Thymus (tissue), 11 donors: Measurements from ENCODE around the gene VEPH1. TPM values are rescaled to one million over a fixed set of nuclear protein-coding genes. Genes with fewer than 3 reads are reported as not detected.

Experiments used
- DNase-seq, 9 donors: peaks; one replicate each; pipeline ENCODE4 v3.0.0-alpha.2; 2013; ENCODE audit warnings: low spot score in 9 of 9, low read depth in 6 of 9, missing footprints in 1 of 9
- H3K27ac ChIP-seq, 2 donors: one replicate each; pipeline ENCODE4 v1.5.1; 2013; ENCODE audit warnings: control low read depth in 1 of 2, low read depth in 1 of 2, low read length in 1 of 2, mild to moderate bottlenecking in 1 of 2, moderate library complexity in 1 of 2
- H3K27me3 ChIP-seq, 2 donors: one replicate each; pipeline ENCODE4 v1.5.1; 2013; ENCODE audit warnings: low read length in 1 of 2; ENCODE audit not compliant: control insufficient read depth in 2 of 2, insufficient read depth in 1 of 2
- H3K36me3 ChIP-seq, 2 donors: one replicate each; pipeline ENCODE4 v1.5.1; 2013; ENCODE audit warnings: low read length in 1 of 2, mild to moderate bottlenecking in 1 of 2, moderate library complexity in 1 of 2; ENCODE audit not compliant: control insufficient read depth in 2 of 2, insufficient read depth in 2 of 2
- H3K4me1 ChIP-seq, 2 donors: one replicate each; pipeline ENCODE4 v1.5.1; 2013; ENCODE audit warnings: low read length in 2 of 2; ENCODE audit not compliant: control insufficient read depth in 2 of 2, insufficient read depth in 2 of 2
- H3K4me3 ChIP-seq, 2 donors: one replicate each; pipeline ENCODE4 v1.5.1; 2013; ENCODE audit warnings: low read length in 2 of 2, control low read depth in 1 of 2, mild to moderate bottlenecking in 1 of 2
- H3K9me3 ChIP-seq, 2 donors: one replicate each; pipeline ENCODE4 v1.5.1; 2013; ENCODE audit warnings: low read length in 1 of 2, mild to moderate bottlenecking in 1 of 2; ENCODE audit not compliant: control insufficient read depth in 2 of 2, insufficient read depth in 1 of 2
- WGBS: extraction: QIAGEN DNeasy Blood & Tissue Kit; methylation state at CpG from one replicate; pipeline ENCODE4 v1.1.7; 2013; 5-methylcytosine and 5-hydroxymethylcytosine counted together
- polyA plus RNA-seq: library from polyadenylated mRNA; stranded (reverse); fragments of 200-250 nt; gene quantifications from one replicate; pipeline ENCODE4 v1.2.3, GENCODE V29; 2013
- total RNA-seq: library from RNA; stranded (reverse); fragments of 120-200 nt; gene quantifications from one replicate; pipeline ENCODE4 v1.2.4, GENCODE V29; 2013
- donor health status: healthy.

Gene VEPH1
- total and polyA plus RNA-seq, 2 donors = 0.19 to 1.5 TPM

DNA sequence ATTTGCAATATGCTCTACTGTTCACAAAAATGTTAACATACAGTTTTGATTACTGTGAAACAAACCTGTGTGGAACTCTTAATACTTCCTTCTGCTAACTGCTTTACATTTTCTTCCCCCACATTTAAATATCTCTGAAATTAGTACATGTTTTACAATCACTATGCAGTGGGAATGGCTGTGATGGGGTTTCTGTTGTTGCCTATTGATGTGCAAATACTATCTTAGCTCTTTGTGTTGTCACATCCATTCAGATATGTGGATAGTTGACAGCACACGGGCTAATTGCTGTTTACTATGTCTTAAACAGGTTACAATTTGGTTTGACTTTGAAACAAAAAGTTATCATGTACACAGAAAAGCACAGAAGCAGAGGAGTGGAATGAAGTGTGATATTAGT is 247.4 kb downstream of the VEPH1 start:
- no peaks in the 10 kb centered on the region for H3K27me3 ChIP-seq
- H3K27ac ChIP-seq = no peak overlapping the region
- WGBS = 89% methylated on average over 1 of the region's 1 CpG
- no peak for DNase-seq
- no peak overlapping the region for H3K4me3 ChIP-seq
- H3K4me1 ChIP-seq = no peaks in the 10 kb centered on the region
- no peaks in the 10 kb centered on the region for H3K36me3 ChIP-seq
- H3K9me3 ChIP-seq = no peaks in the 10 kb centered on the region

DNA sequence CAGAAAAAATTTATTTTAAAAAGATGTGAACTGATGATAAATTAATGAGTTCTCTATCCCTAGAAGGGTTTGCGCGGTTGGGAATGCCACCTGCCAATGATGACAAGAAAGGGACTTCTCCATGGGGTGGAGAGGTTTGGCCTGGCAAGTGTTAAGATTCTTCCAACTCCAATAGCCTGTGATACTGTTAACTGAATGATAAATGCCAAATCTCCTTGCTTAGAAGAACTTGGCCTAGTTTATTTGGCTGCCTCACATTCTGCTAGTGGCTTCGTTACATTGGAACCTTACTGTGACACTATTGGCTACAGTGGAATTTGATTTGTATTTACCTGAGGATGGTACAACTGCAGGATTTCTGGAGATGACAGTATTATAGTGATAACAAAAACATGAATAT is 251.5 kb downstream of the VEPH1 start:
- Histone ChIP-seq H3K36me3 (no peaks in the 10 kb centered on the region), H3K27ac (no peak overlapping the region), H3K4me3 (no peak overlapping the region), H3K4me1 (no peaks in the 10 kb centered on the region), H3K9me3 (no peaks in the 10 kb centered on the region), H3K27me3 (no peaks in the 10 kb centered on the region)
- 82% methylated on average over 3 of the region's 3 CpGs for WGBS
- no peak for DNase-seq

DNA sequence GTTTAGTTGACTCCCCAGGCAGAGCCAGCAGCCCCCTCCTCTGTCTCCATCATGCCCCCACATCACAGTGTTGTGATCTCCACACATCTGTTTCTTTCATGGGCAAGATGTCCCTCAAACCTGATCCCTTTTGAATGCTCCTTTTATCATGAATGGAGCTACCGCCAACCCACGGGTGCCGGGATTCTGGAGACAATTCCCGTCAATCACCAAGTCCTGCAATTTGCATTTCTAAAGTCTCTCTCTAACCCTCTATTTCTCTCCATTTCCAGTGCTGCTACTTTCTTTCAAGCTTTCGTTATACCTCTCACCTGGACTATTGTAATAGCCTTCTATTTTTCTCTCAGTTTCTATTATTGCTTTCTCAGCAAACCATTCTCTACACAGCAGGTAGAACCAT is 253.6 kb downstream of the VEPH1 start:
- WGBS = 87% methylated on average over 5 of the region's 5 CpGs
- H3K27ac ChIP-seq = no peak overlapping the region

DNA sequence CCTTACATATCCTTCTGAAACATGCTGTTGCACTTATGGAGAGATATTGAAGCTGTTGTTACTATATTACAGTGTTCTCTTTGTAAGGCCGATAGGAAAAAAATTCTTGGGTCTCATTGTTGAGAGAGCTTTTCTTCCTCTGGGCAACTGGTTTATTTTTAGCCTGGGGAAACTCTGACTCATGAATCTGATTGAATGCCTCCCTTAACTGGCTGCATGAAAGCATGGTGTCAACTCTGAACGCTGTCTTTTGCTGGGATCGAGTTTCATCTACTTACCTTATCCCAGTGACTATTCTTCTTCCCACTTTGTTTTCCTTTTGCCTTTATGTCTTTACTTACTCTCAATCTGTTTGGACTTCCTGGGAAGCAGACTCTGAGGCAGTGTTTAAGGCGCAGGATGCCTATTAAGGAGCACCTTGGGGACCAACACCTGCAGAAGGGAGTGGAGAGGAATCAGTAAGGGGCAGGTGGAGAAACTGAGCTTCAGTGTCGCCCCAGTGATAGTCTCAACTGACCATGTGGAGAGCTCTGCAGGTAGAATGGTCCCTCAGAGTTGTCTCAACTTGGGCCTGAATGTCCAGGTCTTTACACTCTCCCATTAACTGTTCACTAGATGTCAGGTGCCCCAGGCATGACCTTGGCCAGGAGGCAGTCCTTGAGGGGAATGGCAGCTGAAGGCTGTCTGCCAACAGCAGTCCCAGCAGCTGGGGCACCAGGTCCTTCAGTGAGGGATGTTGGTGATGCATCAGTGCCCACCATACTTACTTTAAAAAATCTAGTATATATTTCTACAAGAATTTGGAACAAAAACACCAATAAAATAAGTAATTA is 254.4 kb downstream of the VEPH1 start:
- no peak overlapping the region for H3K4me3 ChIP-seq
- peak in 1 of 9 donors; percentile 5 for DNase-seq
- 76% methylated on average over 5 of the region's 5 CpGs for WGBS
- H3K36me3 ChIP-seq = no peaks in the 10 kb centered on the region
- no peaks in the 10 kb centered on the region for H3K4me1 ChIP-seq
- no peaks in the 10 kb centered on the region for H3K9me3 ChIP-seq
- no peak overlapping the region for H3K27ac ChIP-seq
- no peaks in the 10 kb centered on the region for H3K27me3 ChIP-seq

More for the DNA sequence above, 253.6 kb downstream of the VEPH1 start:
- Histone ChIP-seq H3K9me3 (no peaks in the 10 kb centered on the region), H3K4me1 (no peaks in the 10 kb centered on the region), H3K4me3 (no peak overlapping the region), H3K36me3 (no peaks in the 10 kb centered on the region), H3K27me3 (no peaks in the 10 kb centered on the region)
- no peak for DNase-seq

DNA sequence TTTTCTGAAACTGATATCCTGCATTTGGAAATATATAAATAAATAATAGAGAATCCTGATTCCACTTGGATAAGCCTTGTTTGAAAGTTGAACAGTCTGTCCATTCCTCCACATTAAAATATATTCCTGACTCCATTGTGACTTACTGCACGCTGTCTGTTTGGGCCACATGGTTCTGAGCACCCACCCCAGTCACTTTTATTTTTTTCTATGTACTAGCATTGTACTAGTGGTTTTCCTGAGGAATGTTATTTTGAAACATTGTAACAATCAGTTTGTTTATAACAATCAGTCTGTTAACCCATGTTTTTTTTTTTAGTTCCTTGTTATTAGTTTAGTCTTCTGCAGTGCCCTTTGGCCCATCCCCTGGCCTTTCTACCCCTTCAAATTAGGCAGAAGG is 255.8 kb downstream of the VEPH1 start:
- WGBS = 98% methylated on average over 1 of the region's 1 CpG
- no peak for DNase-seq
- Histone ChIP-seq H3K27me3 (no peaks in the 10 kb centered on the region), H3K36me3 (no peaks in the 10 kb centered on the region), H3K4me3 (no peak overlapping the region), H3K27ac (no peak overlapping the region), H3K9me3 (no peaks in the 10 kb centered on the region), H3K4me1 (no peaks in the 10 kb centered on the region)

DNA sequence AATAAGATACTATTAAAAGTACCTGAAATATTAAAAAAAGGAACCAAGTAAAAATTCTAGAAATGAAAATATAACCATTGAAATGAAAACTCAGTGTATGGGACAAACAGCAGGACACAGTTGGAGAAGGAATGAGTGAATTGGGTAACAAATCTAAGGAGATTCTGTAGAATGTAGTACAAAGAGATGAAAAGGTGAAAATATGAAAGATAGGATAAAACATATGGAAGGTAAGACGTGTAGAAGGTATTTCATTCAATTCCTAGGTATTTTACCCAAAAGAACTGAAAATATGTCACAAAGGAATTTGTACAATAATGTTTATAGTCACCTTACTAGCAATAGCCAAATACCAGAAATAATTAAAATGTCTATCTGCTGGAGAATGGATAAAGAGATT is 260.4 kb downstream of the VEPH1 start:
- H3K27me3 ChIP-seq = no peaks in the 10 kb centered on the region
- H3K27ac ChIP-seq = no peak overlapping the region
- WGBS = 94% methylated on average over 1 of the region's 1 CpG
- H3K9me3 ChIP-seq = no peaks in the 10 kb centered on the region
- no peak overlapping the region for H3K4me3 ChIP-seq
- no peaks in the 10 kb centered on the region for H3K36me3 ChIP-seq
- no peaks in the 10 kb centered on the region for H3K4me1 ChIP-seq
- no peak for DNase-seq

DNA sequence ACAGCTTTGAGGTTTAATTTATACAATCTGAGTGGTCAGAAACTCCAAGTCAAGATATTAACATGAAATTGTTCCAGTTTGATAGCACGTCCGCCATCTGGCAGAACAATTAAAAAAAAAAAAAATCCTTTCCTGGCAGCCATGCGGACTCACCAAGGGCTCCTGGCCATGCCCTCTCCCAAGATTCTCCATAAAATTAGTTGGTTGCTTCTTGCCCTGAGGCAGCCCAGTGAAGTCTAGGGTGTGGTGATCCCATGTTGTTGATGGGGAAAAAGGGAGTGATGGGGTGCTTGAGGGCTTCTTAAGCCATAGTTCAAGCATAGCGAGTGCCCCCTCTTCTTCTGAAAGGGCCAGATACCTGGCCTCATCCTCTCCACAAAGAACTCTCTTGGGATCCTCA is 261.6 kb downstream of the VEPH1 start:
- no peaks in the 10 kb centered on the region for H3K4me1 ChIP-seq
- H3K4me3 ChIP-seq = no peak overlapping the region
- H3K27me3 ChIP-seq = no peaks in the 10 kb centered on the region
- no peaks in the 10 kb centered on the region for H3K36me3 ChIP-seq
- no peaks in the 10 kb centered on the region for H3K9me3 ChIP-seq
- 87% methylated on average over 4 of the region's 4 CpGs for WGBS
- no peak overlapping the region for H3K27ac ChIP-seq
- DNase-seq = no peak

DNA sequence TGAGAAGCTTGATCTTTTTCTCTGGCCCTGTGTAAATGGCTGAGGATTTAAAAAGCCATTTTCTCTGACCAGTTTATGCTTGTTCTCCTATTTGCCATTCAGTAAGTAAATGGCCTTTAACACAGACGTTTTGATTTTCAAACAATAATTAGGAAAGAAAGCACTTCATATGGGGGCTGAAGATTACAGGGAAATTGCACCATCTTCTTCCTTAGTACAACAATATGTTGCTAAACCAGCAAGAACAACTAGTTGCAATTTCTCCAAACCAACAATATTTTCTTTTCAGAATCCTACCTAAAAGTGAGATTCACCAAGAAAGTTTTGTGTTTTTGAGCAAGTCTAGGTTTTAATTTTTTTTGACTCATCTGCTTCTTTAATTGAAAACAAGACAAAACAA is 262.8 kb downstream of the VEPH1 start:
- no peaks in the 10 kb centered on the region for H3K4me1 ChIP-seq
- no peak overlapping the region for H3K27ac ChIP-seq
- H3K4me3 ChIP-seq = no peak overlapping the region
- H3K9me3 ChIP-seq = no peaks in the 10 kb centered on the region
- no peak for DNase-seq
- H3K27me3 ChIP-seq = no peaks in the 10 kb centered on the region
- WGBS = 88% methylated on average over 1 of the region's 1 CpG
- H3K36me3 ChIP-seq = no peaks in the 10 kb centered on the region

DNA sequence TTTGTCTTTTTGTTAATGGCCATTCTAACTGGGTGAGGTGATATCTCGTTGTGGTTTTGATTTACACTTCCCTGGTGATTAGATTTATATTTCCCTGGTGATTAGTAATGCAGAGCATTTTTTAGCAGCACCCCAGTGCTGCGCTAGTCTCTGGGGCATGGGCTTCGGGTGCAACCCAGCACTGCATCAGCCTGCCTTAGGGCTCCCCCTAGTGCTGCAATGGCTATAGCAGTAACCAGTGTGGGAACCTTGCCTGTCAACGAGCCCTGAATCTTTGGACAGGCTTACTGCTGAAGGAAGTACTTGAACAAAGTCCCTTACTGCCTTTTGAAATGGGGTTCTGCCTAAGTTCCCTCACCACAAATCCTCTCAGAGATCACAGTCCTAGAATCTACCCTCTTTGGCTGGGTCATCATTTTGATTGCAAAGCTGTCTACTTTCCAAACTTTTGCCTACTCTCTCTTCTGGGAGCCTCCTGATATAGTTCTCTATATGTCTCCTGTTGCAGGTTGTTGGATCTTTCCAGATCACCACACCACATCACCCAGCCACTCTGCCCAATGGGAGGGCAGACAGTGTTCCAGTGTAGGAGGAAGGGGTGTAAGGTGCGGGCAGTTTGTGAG is 264.0 kb downstream of the VEPH1 start:
- Histone ChIP-seq H3K4me3 (no peak overlapping the region), H3K4me1 (no peaks in the 10 kb centered on the region), H3K27ac (no peak overlapping the region), H3K27me3 (no peaks in the 10 kb centered on the region), H3K9me3 (no peaks in the 10 kb centered on the region), H3K36me3 (no peaks in the 10 kb centered on the region)
- peak; percentile 21 to 80 (median 51) for DNase-seq
- 54% methylated on average over 5 of the region's 5 CpGs for WGBS
